ENCODE measurements around the gene NEURL1. TPM values are rescaled to one million over a fixed set of nuclear protein-coding genes. Genes with fewer than 3 reads are reported as not detected.

Gene NEURL1
- total RNA-seq, 1 experiment from 2014 or later, result 0.10 TPM

- Histone ChIP-seq H3K27ac (ENCODE audit: low read length) (no peak overlapping the region), H3K9me3 (ENCODE audit: control insufficient read depth, insufficient read depth, low read depth, low read length) (no peaks in the 10 kb centered on the region), H3K36me3 (ENCODE audit: control insufficient read depth, insufficient read depth, low read length) (no peaks in the 10 kb centered on the region), H3K27me3 (ENCODE audit: control insufficient read depth, insufficient read depth, low read length) (no peaks in the 10 kb centered on the region), H3K4me3 (ENCODE audit: low read depth in 2 of 2, low read length in 2 of 2) (no peak overlapping the region), H3K4me1 (ENCODE audit: control insufficient read depth, insufficient read depth, low read length) (peaks cover 3% of the 10 kb centered on the region; the same call in 1 of the 2 replicates)
- ATAC-seq (no peak), DNase-seq (ENCODE audit: low read depth, low spot score) (no peak)
- ChIA-PET CTCF (no interaction called here), POLR2A (no interaction called here)
- TF ChIP-seq SIN3A (IDR thresholded peaks at IDR 0.05; ENCODE audit: borderline replicate concordance, insufficient read depth, low read depth, low read length) (no peak), REST (IDR thresholded peaks at IDR 0.05; ENCODE audit: insufficient read depth in 1 of 2, low read depth in 2 of 2, low read length in 1 of 2) (no peak), CTCF (IDR thresholded peaks at IDR 0.05) (no peak), TCF7L2 (IDR thresholded peaks at IDR 0.05; ENCODE audit: low read depth, low read length) (no peak), POLR2AphosphoS5 (IDR thresholded peaks at IDR 0.05; ENCODE audit: low read depth, low read length) (no peak)
- in situ Hi-C loops (cut with HindIII; ENCODE audit: low pct_unique_long_range_greater_than_20kb, low sequenced_read_pairs), result no loop called here
- BruUV-seq (replicated peaks), result no TSS peak
- intact Hi-C loops (cut with micrococcal nuclease; ENCODE audit: unreplicated experiment), result no loop called here
Observed at GRCh38 chr10:103512166-103512565, 18.7 kb downstream of the NEURL1 start.

GRCh38 chr10:103512591-103513379 is 19.3 kb downstream of the NEURL1 start:
- no peak overlapping the region for H3K4me3 ChIP-seq (ENCODE audit: low read depth in 2 of 2, low read length in 2 of 2)
- ATAC-seq (no peak), DNase-seq (ENCODE audit: low read depth, low spot score) (no peak)
- TF ChIP-seq TCF7L2 (IDR thresholded peaks at IDR 0.05; ENCODE audit: low read depth, low read length) (no peak), SIN3A (IDR thresholded peaks at IDR 0.05; ENCODE audit: borderline replicate concordance, insufficient read depth, low read depth, low read length) (no peak), CTCF (IDR thresholded peaks at IDR 0.05) (no peak), REST (IDR thresholded peaks at IDR 0.05; ENCODE audit: insufficient read depth in 1 of 2, low read depth in 2 of 2, low read length in 1 of 2) (no peak), POLR2AphosphoS5 (IDR thresholded peaks at IDR 0.05; ENCODE audit: low read depth, low read length) (no peak)
- no TSS peak for BruUV-seq (replicated peaks)
- CTCF ChIA-PET, result interaction anchor here (0.8 kb wide), 1 partner anchor 80 kb away, joined by 3 read pairs; no protein-coding TSS in a partner anchor
- no peak overlapping the region for H3K27ac ChIP-seq (ENCODE audit: low read length)
- POLR2A ChIA-PET, result no interaction called here
- intact Hi-C loops (cut with micrococcal nuclease; ENCODE audit: unreplicated experiment) (no loop called here), in situ Hi-C loops (cut with HindIII; ENCODE audit: low pct_unique_long_range_greater_than_20kb, low sequenced_read_pairs) (no loop called here)
- H3K9me3 ChIP-seq (ENCODE audit: control insufficient read depth, insufficient read depth, low read depth, low read length), result no peaks in the 10 kb centered on the region
- H3K27me3 ChIP-seq (ENCODE audit: control insufficient read depth, insufficient read depth, low read length), result no peaks in the 10 kb centered on the region
- H3K4me1 ChIP-seq (ENCODE audit: control insufficient read depth, insufficient read depth, low read length), result peaks cover 3% of the 10 kb centered on the region; the same call in 1 of the 2 replicates
- H3K36me3 ChIP-seq (ENCODE audit: control insufficient read depth, insufficient read depth, low read length), result no peaks in the 10 kb centered on the region
